Glomerular visceral epithelial cell (primary cell): Measurements from ENCODE around the gene CYB5R3.

Experiments used
- DNase-seq: peaks from one replicate; pipeline ENCODE4 v3.0.0-alpha.2; 2016; ENCODE audit errors: extremely low spot score

Gene CYB5R3

DNA sequence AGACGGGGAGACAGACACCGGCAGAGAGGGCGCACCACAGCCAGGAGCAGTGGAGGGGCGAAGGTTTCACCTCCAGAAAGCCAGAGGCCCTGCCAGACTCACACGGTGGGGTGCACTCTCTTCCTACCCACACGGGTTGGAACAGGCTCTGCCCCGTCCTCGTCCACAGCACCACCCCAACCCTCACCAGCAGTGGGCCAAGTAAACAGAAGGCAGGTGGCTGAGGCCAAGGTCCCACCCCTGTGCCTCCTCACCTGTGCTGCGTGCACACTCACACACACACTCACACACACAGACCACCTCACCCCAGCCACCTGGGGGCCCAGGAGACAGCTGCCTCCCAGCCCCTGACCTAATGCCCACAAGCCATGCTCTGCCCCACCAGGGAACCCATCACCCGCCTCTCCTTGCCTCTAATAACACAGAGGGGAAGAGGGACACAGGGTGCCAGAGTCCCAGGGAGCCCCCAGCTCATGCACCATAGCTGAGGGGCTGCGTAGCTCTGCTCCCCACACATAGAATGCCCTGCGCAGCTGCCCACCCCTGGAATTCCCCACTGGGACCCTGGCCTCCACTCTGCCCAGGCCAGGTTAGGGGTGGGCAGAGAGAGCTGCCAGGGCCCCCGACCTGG lies 3.1 kb downstream of the CYB5R3 start:
- DNase-seq, result no peak

- no peak for DNase-seq
Measured at GRCh38 chr22:42645341-42645937, 3.8 kb downstream of the CYB5R3 start.

- no peak for DNase-seq
Measured at GRCh38 chr22:42644422-42645340, 4.5 kb downstream of the CYB5R3 start.

GRCh38 chr22:42643634-42644421 lies 5.4 kb downstream of the CYB5R3 start:
- no peak for DNase-seq

DNA sequence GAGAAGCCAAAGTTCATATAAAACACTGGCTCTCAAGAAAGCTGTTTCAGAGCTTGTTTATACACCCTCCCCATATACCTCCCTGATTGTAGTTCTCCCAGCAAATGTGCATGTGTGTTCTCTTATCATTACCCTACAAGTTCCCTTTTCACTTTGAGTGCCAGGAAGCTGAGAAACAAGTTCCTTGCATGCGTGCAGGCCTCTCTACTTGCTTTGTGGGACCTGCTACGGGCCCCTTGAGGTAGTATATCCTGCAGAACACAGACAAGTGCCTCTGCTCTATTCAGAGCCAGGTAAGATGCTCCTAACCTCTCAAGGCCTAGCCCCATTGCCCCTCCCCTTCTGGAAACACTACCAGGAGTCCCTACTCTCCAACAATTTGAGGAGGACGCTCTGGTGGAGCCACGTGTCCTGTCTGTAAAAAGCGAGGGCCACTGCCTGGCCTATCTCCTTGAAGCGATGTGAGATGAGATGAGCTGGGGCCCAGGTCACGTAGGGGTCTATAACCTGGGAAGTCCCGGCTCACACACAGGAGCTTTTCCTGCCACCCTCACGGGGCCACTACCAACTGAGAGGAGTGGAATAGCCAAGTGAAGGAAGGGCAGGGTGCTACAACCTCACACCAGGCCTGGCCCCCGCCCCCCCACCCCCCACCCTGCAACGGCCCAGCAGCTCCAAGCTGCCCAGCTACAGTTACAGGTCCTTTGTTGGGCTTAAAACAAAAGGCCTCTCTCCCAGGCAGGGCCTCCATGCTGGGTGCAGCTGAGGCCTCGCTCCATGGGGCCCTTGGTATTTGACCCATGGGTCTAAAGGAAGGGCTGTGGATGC lies 6.2 kb downstream of the CYB5R3 start:
- DNase-seq, result no peak

- no peak for DNase-seq
Measured at GRCh38 chr22:42641801-42642413, 7.3 kb downstream of the CYB5R3 start.

DNA sequence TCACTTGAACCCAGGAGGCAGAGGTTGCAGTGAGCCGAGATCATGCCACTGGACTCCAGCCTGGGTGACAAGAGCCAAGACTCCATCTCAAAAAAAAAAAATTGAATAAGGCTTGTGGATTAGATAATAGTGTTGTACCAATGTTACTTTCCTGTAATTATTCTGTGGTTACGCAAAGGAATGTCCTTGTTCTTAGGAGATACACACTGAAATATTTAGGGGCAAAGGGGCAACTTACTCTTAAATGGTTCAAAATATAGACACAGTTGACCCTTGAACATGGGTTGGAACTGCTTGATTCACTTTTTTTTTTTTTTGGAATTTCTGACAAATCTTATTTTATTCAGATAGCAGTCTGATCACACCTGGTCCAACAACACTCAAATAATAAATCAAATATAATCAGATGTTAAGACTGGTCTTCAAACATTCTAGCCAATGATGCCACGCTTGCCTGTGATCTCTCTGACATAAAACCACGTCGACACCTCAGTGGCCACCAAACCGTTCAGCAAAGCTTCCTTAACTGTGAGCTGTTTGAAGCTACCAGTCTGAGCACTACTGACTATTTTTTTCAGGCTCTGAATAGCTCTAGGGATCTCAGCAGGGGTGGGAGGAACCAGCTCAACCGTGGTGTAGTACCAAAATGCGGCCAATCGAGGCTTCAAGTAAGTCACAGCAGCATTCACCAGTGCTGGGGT lies 9.5 kb downstream of the CYB5R3 start:
- DNase-seq, result no peak

DNA sequence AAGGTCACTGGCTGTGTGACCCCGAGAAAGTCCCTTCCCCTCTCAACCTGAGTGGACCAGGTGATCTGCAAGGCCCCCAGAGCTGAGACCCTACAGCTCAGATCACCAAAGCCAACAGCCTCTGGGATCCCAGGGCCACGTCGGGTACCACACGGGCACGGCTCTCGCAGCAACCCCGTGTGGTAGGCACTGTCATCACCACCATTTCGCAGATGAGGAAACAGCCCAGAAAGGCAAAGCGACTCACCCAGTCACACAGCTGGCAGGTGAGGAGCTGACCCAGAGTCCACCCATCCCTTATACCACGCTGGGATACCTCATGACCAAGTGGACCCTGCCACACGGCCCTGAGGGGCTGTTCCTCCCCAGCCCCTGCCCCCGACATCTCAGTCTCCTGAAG lies 11.6 kb downstream of the CYB5R3 start:
- DNase-seq, result no peak

GRCh38 chr22:42636506-42636905 lies 12.7 kb downstream of the CYB5R3 start:
- no peak for DNase-seq

DNA sequence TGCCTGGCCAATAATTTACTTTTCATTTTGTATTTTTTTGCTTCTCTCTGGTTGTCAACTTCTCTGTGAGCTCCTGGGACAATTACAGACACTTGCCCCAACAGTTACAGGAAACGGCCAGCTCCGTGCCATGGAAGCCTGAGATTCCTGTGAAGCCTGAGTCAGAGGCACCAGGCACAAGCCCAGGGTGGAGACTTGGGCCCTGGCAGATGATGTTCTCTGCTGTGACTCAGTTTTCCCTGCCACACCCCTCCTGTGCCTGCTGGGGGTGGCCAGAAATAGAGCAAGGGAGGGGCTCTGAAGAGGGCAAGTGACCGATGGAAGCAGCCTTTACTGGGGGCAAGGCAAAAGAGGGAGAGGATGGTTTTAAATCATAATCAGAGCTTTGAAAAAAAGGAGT lies 13.7 kb downstream of the CYB5R3 start:
- DNase-seq, result peak; percentile 85

- DNase-seq, result no peak
Measured at GRCh38 chr22:42633013-42633412, 16.2 kb downstream of the CYB5R3 start.

DNA sequence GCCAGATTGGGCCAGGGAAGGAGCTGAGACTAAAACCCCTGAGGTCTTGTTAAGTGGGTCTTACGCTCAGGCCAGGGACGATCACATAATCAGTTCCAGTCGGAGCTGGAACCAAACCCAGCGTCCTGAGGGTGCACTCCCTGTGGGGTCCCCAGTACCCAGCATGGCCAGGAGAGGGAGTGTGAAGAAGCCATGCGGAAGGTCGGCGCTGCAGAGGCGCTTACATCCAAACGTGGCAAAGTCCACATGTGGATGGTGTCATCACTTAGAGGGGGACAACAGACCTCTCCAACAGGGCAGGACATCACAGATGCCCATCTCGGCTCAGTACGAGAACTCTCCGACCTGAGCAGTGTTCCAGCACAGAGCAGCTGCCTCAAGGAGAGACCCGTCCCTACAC lies 17.1 kb downstream of the CYB5R3 start:
- DNase-seq, result no peak

GRCh38 chr22:42630901-42631602 lies 18.1 kb downstream of the CYB5R3 start:
- peak; percentile 40 for DNase-seq

GRCh38 chr22:42630211-42630610 lies 19.0 kb downstream of the CYB5R3 start:
- DNase-seq, result no peak

DNA sequence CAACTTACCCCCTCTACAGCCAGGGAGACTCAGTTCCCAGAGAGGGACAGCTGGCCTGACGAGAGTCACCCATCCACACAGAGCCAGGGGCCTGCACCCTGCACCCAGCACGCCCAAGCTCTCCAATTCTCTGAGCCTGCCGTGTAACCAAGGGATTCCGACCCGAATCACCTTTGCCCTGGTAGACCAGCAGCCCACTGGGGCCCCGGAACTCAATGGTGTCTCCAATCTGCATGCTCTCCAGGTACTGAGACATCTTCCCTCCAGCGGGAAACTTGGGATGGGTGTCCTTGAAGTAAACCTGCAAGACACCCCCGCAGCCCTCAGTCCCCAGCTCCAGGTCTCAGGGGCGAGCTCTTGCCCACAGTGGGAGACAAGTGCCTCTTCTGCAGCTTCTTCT lies 21.2 kb downstream of the CYB5R3 start:
- DNase-seq, result no peak

GRCh38 chr22:42626951-42627625 lies 22.1 kb downstream of the CYB5R3 start:
- DNase-seq, result no peak

GRCh38 chr22:42626431-42626830 lies 22.8 kb downstream of the CYB5R3 start:
- no peak for DNase-seq

GRCh38 chr22:42625416-42625815 lies 23.8 kb downstream of the CYB5R3 start:
- no peak for DNase-seq

DNA sequence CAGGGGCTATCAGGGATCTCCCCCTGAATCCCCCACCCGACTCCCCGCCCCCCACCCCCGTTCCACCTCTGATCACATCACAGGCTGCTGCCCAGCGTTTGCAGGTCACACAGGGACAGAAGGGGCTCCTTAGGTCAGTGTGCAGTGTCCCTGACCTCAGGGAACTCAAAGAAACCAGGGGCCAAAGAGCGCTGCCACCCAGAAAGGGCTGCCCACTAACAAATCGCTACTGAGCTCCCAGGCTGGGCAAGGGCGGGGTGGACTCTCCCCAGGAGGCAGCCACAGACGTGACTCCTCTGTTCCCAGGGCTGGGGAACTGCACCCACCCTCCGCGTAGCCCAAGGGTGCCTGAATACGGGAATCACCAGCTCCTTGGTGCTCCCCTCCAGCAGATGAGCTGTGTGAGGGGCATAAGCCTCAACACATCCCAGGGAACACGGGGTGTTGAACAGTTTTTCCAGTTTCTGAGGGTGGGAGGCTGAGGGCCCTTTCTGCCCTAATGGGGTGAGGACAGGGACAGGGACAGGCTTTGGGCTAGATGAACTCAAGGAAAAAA lies 24.6 kb downstream of the CYB5R3 start:
- no peak for DNase-seq
